Measurements from ENCODE around the gene ADA.
A peak's percentile ranks its signal among the peaks of the same experiment; 100 is the strongest.
"Not testable (repeated sequence)": the region's sequence is repeated elsewhere in the genome, so short reads cannot be mapped to it uniquely, and the experiment has no call there.

The ADA gene

DNA sequence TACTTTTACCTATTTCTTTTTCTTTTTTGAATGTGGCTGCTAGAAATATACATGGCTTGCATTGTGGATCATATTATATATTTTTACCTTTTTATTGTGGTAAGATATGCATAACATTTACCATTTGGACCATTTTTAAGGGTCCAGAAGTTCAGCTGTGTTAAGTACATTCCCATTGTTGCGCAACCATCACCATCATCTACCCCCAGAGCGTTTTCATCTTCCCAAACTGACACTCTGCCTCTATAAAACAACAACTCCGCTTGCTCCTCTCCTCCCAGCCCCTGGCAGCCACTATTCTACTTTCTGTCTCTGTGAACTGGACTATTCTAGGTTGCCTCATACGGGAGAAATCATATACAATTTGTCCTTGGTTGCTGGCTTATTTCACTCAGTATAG lies 35.4 kb upstream of the ADA start:
- Mint-ChIP-seq H3K27me3 (no peaks in the 10 kb centered on the region), H3K4me1 (peaks cover 22% of the 10 kb centered on the region), H3K27ac (no peak overlapping the region), H3K9me3 (peaks cover 0 to 4% of the 10 kb centered on the region in 2 donors), H3K4me3 (no peak overlapping the region)
- ATAC-seq = no peak
- DNase-seq = no peak

GRCh38 chr20:44684047-44684967 lies 32.8 kb upstream of the ADA start:
- Mint-ChIP-seq H3K9me3 (no peaks in the 10 kb centered on the region), H3K4me3 (no peak overlapping the region), H3K4me1 (peaks cover 16% of the 10 kb centered on the region), H3K27ac (peak overlapping the region in 1 of 2 donors; percentile 51), H3K27me3 (no peaks in the 10 kb centered on the region)
- ATAC-seq = no peak
- DNase-seq = no peak

- peaks cover 16% of the 10 kb centered on the region for H3K4me1 Mint-ChIP-seq
- no peaks in the 10 kb centered on the region for H3K9me3 Mint-ChIP-seq
- H3K4me3 Mint-ChIP-seq = no peak overlapping the region
- DNase-seq (peak; percentile 41 to 52), ATAC-seq (peak; percentile 78)
- no peaks in the 10 kb centered on the region for H3K27me3 Mint-ChIP-seq
- no peak overlapping the region for H3K27ac Mint-ChIP-seq
Measured at GRCh38 chr20:44683263-44684046, 32.0 kb upstream of the ADA start.

GRCh38 chr20:44681796-44682566 lies 30.5 kb upstream of the ADA start:
- H3K27me3 Mint-ChIP-seq = no peaks in the 10 kb centered on the region
- peak overlapping the region in 1 of 2 donors; percentile 34 for H3K27ac Mint-ChIP-seq
- H3K4me3 Mint-ChIP-seq = no peak overlapping the region
- DNase-seq (no peak), ATAC-seq (no peak)
- H3K4me1 Mint-ChIP-seq = peaks cover 16% of the 10 kb centered on the region
- H3K9me3 Mint-ChIP-seq = no peaks in the 10 kb centered on the region

DNA sequence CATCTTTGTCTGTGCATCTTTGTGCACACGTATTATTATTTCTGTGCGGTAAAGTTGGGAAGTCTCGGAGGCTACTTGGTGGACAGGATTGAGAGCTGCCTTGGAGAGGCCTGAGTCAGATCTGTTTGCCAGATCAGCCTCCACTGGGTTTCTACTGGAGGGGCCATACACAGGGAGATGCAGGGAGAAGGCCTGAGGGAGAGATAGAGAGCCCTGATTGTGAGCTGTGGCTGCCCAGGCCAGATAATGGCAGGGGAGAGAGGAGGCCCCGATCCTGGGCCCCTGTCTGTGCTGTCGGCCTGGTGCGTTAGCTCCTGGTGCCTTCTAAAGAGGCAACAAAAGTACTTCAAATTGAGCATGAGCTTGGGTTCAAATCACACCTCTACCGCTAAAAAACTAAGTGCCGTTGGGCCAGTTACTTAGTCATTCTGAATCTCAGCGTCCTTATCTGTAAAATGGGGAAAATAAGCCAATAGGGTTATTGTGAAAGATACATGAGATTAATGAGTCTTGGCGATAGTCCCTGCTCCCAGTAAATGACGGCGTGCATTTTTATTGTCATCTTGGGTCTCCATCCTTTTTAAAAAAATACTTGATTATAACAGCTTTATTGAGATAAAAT lies 27.6 kb upstream of the ADA start:
- DNase-seq (no peak), ATAC-seq (no peak)
- Mint-ChIP-seq H3K27me3 (no peaks in the 10 kb centered on the region), H3K4me1 (peaks cover 5% of the 10 kb centered on the region), H3K4me3 (no peak overlapping the region), H3K9me3 (no peaks in the 10 kb centered on the region), H3K27ac (no peak overlapping the region)

- H3K4me3 Mint-ChIP-seq = no peak overlapping the region
- H3K4me1 Mint-ChIP-seq = no peaks in the 10 kb centered on the region
- H3K9me3 Mint-ChIP-seq = no peaks in the 10 kb centered on the region
- H3K27ac Mint-ChIP-seq = no peak overlapping the region
- no peak for ATAC-seq
- H3K27me3 Mint-ChIP-seq = no peaks in the 10 kb centered on the region
- no peak for DNase-seq
Measured at GRCh38 chr20:44678242-44678641, 26.7 kb upstream of the ADA start.

DNA sequence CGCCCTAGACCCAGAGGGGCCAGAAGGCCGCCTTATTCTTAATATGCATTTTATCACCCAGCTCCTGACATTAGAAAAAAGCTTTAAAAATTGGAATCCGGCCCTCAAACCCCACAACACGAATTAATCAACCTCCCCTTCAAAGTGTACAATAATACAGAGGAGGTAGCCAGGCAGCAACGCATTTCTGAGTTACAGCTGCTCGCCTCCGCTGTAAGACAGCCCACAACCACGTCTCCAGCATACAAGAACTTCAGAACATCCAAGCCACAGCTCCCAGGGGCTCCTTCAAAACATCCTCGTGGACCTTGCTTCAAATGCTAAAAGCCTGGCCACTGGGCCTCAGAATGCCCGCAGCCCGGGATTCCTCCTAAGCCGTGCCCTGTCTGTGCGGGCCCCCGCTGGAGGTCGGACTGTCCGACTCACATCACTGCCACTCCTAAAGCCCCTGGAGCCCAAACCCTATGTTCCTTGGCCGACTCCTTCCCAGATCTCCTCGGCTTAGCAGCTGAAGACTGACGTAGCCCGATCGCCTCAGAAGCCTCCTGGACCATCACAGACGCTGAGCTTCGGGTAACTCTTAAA lies 20.9 kb upstream of the ADA start:
- not testable (repeated sequence) for ATAC-seq, H3K27me3 Mint-ChIP-seq, DNase-seq, H3K4me1 Mint-ChIP-seq, H3K9me3 Mint-ChIP-seq
- Mint-ChIP-seq H3K4me3 (peak overlapping the region; percentile 8 to 75), H3K27ac (peak overlapping the region in 1 of 2 donors; percentile 57)

DNA sequence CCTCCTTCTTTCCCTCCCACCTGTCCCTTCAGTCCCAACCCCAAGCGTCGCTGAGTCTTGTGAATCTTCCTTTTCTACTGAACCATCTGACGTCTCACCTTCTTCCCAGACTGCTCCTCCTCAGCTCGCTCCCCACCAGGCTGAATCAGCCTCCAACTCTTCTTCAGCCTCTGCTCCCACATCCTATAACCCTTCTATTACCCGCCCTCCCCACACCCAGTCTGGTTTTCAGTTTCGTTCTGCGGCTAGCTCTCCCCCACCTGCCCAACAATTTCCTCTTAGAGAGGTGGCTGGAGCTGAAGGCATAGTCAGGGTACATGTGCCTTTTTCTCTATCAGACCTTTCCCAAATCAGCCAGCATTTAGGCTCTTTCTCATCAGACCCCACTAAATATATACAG lies 20.0 kb upstream of the ADA start:
- H3K9me3 Mint-ChIP-seq, H3K4me1 Mint-ChIP-seq, H3K27me3 Mint-ChIP-seq: not testable (repeated sequence)
- peak overlapping the region in 1 of 2 donors; percentile 57 for H3K27ac Mint-ChIP-seq
- H3K4me3 Mint-ChIP-seq = peak overlapping the region; percentile 62 to 75
- DNase-seq (peak; percentile 52 to 66), ATAC-seq (peak; percentile 89)

DNA sequence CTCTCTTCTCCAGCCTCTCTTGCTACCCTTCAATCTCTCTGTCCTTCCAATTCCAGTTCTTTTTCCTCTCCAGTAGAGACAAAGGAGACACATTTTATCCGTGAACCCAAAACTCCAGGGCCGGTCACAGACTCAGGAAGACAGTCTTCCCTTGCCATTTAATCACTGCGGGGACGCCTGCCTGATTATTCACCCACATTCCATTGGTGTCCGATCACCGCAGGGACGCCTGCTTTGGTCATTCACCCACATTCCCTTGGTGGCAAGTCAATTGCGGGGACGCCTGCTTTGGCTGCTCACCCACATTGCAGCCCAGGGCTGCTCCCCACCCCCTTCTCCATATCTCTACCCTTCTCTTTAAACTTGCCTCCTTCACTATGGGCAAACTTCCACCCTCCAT lies 19.4 kb upstream of the ADA start:
- H3K4me1 Mint-ChIP-seq, H3K9me3 Mint-ChIP-seq, ATAC-seq, H3K27me3 Mint-ChIP-seq, DNase-seq: not testable (repeated sequence)
- peak overlapping the region; percentile 62 to 75 for H3K4me3 Mint-ChIP-seq
- peak overlapping the region in 1 of 2 donors; percentile 77 for H3K27ac Mint-ChIP-seq

GRCh38 chr20:44666066-44666465 lies 14.6 kb upstream of the ADA start:
- no peak for DNase-seq
- Mint-ChIP-seq H3K27ac (no peak overlapping the region), H3K4me1 (peaks cover 12% of the 10 kb centered on the region), H3K4me3 (no peak overlapping the region), H3K9me3 (no peaks in the 10 kb centered on the region), H3K27me3 (no peaks in the 10 kb centered on the region)
- ATAC-seq = no peak

GRCh38 chr20:44664131-44664530 lies 12.6 kb upstream of the ADA start:
- peaks cover 14% of the 10 kb centered on the region for H3K4me1 Mint-ChIP-seq
- DNase-seq (no peak), ATAC-seq (no peak)
- H3K27ac Mint-ChIP-seq = no peak overlapping the region
- no peaks in the 10 kb centered on the region for H3K9me3 Mint-ChIP-seq
- H3K27me3 Mint-ChIP-seq = no peaks in the 10 kb centered on the region
- no peak overlapping the region for H3K4me3 Mint-ChIP-seq

GRCh38 chr20:44662261-44662660 lies 10.8 kb upstream of the ADA start:
- Mint-ChIP-seq H3K4me3 (no peak overlapping the region), H3K4me1 (peaks cover 12% of the 10 kb centered on the region), H3K9me3 (no peaks in the 10 kb centered on the region), H3K27me3 (no peaks in the 10 kb centered on the region), H3K27ac (no peak overlapping the region)
- DNase-seq (no peak), ATAC-seq (no peak)

- Mint-ChIP-seq H3K27ac (no peak overlapping the region), H3K4me1 (peaks cover 12% of the 10 kb centered on the region), H3K4me3 (no peak overlapping the region), H3K27me3 (no peaks in the 10 kb centered on the region), H3K9me3 (no peaks in the 10 kb centered on the region)
- ATAC-seq (no peak), DNase-seq (no peak)
Measured at GRCh38 chr20:44660581-44660980, 9.1 kb upstream of the ADA start.

- DNase-seq (no peak), ATAC-seq (no peak)
- H3K4me1 Mint-ChIP-seq = peaks cover 12% of the 10 kb centered on the region
- no peak overlapping the region for H3K27ac Mint-ChIP-seq
- no peaks in the 10 kb centered on the region for H3K9me3 Mint-ChIP-seq
- H3K27me3 Mint-ChIP-seq = no peaks in the 10 kb centered on the region
- H3K4me3 Mint-ChIP-seq = no peak overlapping the region
Measured at GRCh38 chr20:44659931-44660330, 8.4 kb upstream of the ADA start.

DNA sequence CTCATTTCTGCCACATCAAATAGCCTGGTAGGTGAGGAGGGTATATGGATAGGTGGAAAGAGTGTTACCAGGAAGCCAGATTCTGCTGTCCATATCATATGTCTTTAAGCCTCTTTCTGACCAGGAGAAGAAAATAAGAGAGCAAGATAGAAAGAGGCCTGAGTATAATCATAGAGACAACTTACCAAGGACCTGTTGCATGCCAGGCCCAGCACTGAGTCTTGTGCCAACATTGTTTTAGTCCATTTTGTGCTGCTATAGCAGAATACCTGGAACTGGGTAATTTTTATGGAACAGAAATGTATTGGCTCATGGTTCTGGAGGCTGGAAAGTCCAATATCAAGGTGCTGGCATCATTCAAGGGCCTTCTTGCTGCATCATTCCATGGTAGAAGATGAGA lies 7.3 kb upstream of the ADA start:
- no peak for ATAC-seq
- Mint-ChIP-seq H3K4me3 (no peak overlapping the region), H3K27me3 (no peaks in the 10 kb centered on the region), H3K27ac (no peak overlapping the region), H3K4me1 (peaks cover 13% of the 10 kb centered on the region), H3K9me3 (peaks cover 0 to under 1% of the 10 kb centered on the region in 2 donors)
- no peak for DNase-seq
